HG03139 (cell line): ENCODE results near the gene MACROD2.

ENCODE experiments used
- ATAC-seq: cut with Tn5 transposase; IDR thresholded peaks from one replicate; pipeline ENCODE4 v1.9.1; 2021; ENCODE audit not compliant: unreplicated experiment

MACROD2 gene

DNA sequence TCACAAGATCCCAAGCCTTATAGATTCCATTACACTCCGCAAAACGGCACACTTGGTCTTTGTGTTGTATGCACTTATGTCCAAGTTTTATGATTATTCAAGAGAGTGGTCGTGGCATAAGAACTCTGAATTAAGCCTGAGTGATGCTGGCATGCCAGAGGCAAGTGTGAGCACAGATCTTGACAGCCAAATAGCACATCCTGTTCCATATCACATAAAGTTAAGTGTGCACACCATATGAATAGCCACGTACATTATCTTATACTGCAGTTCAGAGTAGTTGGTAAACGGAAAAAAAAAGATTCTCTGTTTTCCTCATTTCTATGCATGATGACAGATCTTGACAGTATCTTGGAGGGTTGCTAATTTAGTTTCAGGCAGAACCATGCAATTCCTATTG lies 1069.4 kb downstream of the MACROD2 start:
- no peak for ATAC-seq

DNA sequence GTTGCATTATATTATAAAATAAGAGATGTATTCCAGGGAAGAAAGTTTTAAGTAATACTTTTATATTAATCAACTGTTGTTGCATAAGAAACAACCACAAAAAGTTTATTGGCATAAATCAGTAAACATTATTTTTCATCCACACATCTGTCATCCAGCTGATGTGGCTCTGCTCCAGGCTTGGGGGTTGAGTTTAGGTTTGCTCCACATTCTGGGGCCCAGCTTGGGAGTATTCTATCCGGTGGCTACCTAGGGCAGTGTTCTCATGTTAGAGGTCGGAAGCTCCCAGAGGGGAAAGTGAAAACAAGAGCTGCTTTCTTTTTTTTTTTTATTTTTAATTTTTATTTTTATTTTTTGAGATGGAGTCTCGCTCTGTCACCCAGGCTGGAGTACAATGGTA lies 1070.5 kb downstream of the MACROD2 start:
- no peak for ATAC-seq

DNA sequence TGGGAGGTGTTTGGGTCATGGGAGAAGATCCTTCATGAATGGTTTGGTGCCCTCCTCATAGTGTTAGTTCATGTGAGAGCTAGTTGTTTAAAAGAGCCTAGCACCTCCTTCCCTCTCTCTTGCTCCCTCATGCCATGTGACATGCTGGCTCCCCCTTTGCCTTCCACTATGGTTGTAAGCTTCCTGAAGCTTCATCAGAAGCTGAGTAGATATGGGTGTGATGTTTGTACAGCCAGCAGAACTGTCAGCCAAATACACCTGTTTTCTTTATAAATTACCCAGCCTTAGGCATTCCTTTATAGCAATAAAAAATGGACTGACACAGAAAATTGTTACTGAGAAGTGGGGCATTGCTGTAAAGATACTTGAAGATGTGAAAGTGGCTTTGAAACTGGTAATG lies 1073.2 kb downstream of the MACROD2 start:
- no peak for ATAC-seq

DNA sequence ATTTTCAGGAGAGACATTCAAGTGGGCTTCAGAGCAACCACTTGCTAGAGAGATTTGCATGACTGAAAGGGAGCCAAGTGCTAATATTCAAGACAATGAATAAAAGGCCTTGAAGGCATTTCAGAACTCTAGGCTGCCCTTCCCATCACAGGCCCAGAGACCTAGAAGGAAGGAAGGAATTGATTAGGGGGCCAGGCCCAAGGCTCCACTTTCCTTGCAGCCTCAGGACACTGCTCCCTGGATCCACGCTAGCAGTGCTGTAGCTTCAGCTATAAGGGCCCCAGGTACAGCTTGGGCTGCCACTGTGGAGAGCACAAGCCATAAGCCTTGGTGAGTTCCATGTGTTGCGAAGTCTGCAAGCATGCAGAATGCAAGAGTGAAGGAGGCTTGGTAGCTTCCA lies 1074.0 kb downstream of the MACROD2 start:
- no peak for ATAC-seq

DNA sequence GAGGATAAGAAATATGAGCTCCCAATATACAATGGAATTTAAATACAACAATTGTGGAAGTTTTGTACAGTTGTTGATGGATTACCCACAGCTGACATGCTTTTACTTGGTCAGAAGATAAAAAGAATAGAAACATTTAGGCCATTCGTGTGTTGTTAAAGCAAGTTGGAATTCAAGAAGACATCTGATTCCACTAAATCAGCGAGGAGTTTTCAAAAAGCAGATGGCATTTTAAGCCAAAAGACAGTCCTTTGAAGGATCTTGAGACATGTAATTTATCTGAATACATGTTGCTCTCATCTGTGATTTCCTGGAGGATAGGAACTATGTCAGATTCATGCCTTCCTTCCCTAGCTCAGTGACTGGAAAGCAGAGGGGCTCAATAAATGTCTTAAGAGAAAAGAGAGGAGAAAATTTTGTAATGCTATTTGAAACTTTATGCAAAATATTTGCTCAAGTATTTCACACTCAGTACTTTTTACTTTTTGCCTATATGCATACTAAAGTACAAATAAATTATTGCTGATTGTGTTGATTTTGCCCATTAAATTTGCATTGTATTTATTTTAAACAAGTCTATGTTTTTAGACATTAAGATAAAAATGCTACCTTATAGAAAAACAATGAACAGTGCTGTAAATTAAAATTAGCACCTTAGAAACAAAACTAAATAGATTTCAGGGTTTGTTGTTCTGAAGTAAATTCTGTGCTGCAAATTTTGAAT lies 1075.9 kb downstream of the MACROD2 start:
- ATAC-seq = no peak

DNA sequence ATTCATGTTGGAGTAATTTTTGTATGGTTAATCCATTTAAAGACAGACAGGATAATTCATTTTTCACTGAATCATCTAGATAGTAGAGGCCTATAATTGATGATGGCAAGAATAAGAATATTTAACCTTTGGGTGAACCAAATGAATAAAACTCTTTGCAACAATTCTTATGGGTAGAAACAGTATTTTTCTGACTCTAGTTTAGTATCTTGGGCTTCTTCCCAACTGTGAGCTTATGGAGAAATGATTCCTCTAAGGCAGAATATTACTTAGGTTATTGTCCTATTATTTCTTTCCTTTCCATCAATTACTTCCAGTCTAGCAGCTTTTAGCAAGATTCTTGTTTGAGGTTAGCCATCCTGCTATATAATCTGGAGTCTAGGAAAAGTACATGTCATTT lies 1077.0 kb downstream of the MACROD2 start:
- ATAC-seq = no peak

DNA sequence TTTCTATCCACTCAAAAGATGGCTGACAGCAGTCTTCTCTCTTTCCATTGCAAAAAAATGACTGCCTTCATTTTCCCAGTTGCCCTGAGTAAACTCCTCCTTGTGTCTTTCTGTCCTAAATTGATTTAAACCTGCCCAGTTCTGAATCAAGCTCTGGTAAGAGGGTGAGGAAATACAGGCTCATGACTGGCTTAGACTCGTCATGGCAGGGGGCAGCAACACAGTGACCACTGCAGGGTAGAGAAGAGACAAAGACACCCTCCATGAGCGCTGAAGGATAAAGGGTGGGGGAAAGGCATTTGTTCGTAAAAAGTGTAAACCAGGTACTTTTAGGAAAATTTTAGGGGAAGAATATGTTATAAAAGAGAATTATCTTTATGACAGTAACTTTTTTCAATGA lies 1080.3 kb downstream of the MACROD2 start:
- ATAC-seq = no peak

DNA sequence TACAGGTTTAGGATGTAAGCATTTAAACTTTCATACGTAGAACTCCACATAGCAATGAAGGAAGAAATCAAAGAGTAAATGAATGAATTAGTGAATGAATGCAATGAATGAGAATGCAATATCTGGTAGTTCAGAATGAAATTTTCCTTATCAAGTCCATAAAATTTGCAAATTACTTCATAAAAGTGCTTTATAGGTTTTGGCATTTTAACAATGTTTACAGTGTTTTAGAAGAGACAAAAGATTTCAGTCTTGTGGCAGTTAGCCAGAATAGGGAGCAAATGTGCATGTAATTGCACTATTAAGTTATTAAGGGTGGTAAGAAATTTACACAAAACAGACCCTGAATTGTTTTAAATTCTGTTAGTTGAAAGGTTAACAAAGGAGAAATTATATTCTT lies 1081.5 kb downstream of the MACROD2 start:
- no peak for ATAC-seq

DNA sequence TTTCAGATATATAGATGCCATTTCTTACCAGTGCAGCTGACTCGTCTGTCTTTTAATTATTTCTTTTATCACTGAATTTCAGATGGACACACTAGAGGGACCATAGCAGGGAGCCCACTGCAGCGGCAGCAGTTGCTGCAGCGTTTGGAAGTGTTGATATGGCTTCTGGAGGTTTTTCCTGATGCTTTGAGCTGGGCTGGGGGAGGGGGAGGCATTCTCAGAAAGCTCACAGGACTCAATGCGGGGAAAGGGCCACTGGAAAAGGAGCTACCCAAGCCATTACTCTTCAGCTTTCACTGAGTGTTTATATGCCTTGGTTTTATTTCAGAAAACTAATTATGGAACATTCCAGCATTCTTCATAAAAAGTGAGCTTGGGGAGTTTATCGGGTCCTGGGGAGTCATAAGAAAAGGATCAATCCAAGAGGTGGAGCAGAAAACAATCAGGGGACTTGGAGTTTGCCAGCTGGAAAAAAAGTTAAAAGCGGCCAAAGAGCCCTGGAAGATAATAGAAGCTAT lies 1082.5 kb downstream of the MACROD2 start:
- ATAC-seq = no peak

DNA sequence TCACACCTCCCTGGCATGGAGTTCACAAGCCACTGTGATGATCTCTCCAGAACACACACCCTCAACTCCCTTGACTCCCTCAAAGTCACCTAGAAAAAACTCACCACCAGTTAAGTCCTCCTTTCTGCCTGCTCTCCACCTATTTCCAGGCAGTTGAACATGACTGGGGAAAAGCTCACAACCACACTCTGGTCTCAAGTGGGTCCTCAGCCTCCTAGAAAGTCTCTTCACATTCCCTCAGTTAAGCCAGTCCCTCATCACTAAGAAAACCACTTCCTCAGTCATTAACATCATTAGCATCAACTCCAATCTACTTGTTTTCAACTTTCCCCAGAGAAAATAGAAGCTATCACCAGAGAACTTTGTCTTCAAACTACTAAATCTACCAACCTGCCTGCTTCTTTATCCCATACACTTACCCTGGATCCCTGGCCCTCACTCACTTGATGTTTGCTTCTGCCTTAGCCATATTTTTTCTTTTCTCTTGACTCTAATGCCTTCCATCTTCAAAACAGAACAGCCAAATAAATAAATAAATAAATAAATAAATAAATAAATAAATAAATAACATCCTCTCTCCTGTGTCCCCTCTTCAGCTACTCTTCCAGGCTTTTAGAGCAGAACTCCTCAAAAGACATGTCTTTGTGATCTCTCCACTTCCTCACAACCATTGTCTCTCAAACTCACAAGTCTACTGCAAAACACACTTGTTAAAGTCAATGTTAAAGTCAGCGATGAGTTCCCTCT lies 1084.5 kb downstream of the MACROD2 start:
- no peak for ATAC-seq

DNA sequence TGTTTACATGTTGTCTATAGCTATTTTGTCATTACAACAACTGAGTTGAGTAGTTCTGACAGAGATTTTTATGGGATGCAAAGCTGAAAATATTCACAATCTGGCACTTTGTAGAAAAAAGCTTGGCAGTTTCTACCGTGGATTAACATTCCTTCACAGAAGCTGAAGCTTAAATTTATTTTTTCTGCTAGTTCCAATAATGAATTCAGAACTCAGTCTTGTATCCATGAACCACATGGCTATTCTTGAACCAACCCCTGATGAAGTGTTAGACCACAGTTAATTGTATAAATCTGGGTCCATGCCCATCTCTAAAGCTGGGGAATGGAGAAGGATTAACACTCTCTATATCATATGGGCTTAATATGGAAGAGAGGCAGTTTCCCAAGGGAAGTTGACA lies 1085.9 kb downstream of the MACROD2 start:
- no peak for ATAC-seq

DNA sequence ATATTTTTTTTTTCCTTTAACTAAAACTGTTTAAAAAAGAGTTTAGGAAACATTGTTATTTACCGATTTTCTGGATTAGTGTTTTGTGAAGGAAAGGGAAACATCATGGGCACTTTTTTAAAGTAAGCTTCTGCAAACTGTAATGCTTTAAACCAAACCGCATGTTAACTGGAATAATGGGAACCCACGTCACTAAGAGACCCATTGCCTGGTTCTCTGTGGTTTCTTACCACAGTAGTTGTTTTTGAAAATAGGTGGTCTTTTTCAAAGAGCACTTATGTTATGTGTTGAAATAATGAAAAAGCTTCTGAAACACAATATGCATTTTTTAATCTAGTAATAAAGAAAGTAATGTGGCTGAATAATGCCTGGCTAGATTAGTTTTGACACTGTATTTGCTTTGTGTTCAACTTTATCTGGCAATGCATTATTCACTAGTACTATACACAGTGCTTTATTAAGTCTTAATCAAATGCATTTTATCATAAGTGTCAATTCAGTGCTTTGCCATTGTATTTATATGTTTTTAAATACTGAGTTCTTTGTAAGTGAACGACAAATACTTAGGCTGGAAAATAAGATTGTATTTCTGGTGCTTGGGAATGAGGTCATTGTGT lies 1096.2 kb downstream of the MACROD2 start:
- no peak for ATAC-seq

DNA sequence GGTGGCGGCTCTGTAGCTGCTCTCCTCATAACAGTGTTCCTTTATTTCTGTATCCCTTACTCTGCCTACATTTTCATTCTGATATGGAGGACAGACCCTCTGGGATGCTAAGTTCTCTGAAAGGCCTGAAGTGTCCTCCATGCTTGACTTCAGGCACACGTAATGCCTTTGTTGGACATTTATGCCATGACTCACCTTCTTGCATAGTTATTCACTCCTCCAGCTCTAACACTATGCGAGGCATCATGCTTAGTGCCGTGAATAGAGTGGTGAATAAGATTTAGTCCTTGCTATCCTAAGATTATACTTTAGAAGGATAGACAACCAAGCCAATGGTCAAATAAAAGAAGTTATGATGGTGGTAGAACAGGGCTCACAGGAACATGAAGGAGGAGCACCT lies 1103.0 kb downstream of the MACROD2 start:
- no peak for ATAC-seq

DNA sequence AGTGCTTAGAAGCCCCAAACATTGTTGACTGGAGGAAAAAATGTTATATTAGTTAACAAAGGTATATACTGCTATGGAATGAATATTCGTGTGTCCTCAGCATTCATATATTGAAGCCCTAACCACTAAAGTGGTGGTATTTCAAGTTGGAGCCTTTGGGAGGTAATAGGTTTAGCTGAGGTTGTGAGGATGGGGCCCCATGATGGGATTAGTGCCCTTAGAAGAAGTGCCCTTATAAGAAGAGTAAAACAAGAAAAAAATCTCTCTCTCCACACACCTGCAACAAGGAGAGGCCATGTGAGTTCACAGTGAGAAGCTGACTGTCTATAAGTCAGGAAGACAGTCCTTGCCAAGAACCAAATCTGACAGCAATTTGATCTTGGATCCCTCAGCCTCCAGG lies 1103.8 kb downstream of the MACROD2 start:
- no peak for ATAC-seq

DNA sequence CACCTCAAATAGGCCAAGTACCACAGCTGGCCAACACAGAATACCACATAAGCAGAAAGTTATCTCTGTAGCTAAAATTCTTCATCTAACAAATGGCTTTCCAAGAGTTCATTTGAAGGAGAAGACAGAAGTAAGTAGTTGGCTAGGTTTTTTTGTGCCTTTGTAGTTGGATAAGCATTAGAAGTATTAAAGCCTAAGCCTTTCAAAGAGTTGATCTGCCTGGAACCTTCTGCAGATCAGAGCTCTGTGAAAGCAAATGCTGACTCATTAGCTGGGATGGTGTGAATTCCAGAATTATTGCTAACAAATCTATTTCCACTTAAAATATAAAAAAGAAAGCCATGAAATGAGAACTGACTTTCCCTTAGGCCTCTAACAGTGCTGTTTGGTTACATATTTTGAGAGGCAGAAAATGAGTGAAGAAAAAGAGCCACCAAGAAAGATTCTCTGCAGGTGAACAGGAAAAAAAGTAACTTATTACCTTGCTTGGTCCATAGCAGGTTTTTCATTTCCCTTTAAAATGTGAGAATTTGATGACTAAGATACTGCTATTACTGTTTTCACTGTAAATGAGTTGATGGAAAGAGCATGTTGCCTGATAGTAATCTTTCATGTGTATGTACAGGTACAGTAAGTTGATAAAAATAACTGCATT lies 1105.3 kb downstream of the MACROD2 start:
- no peak for ATAC-seq

DNA sequence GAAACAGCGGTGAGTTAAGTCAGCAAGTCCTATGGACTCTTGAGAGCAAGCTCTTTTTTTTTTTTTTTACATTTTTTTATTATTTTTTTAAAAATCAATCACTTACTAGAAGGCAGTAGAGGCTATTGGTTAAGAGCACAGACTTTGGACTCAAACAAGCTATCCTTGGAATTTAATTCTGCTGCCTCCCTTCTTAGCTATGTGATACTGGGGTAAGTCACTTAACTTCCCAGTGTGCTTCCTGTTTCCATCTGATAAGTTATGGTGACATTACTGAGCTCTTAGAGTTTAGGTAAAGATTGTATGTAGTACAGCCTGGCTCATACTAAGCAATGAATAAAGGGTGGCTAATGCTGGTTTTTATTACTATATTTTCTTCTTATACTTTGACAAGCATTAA lies 1112.6 kb downstream of the MACROD2 start:
- no peak for ATAC-seq

DNA sequence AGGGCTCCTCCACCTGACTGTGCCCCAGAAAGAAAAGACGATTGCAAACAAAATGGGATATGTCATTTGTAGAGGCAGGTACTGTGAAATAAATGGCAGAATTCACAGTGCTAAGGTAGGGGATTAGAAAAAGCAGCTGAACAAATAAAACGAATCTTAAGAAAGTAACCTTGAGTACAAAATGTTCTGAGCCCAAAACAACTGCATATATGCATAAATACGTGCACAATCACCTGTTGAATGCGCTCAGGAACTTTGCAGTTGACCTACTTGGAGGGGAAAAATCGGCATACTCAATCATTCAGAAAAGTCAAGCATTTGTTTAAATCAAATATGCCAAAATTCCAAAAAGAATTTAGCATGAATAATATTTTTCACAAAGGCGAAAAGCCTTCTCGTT lies 1114.2 kb downstream of the MACROD2 start:
- no peak for ATAC-seq

DNA sequence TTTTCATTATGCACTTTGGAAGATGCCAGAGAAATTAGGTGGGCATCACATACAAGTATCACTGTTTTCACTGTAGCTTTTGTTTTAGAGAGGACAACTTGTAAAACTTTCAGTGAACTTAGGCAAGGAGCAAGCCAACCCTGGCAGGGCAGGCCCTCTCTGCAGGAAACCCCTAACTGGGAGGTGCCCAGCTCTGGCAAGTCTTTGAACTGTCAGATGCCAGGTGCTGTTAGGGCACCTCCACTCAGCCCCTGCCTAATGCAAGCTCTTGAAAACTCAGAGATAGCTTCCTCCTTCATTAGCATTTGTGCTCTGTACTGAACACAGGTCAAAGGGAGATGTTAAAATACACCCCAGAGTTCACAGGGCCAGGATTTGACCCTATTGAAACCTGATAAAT lies 1116.3 kb downstream of the MACROD2 start:
- ATAC-seq = no peak

DNA sequence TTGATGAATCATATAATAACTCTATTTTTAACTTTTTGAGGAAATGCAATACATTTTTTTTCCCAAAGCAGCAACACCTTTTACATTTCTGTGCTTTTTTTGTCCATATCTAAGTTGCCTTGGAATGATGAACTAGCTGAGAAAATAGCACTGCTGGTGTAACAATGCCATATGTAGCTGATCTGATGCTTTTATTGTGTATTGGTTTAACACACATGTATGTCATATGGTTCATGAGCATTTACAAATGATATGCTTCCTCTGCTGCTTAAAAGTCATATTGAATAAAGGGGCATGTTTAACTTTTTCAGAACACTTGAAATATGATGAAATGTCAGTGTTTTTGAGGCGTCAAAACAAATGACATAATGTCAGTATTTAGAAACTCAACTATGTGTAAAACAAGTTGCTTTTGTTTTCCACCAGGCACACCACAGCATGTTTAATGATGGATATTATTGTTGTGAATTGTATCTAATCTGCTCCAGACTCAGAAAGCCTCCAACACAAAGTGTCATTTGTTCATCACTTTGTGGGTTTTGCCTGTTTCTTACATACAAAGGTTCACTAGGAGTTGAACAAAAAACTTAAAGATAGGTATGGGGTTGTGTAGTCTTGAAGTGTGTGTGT lies 1117.9 kb downstream of the MACROD2 start:
- no peak for ATAC-seq

DNA sequence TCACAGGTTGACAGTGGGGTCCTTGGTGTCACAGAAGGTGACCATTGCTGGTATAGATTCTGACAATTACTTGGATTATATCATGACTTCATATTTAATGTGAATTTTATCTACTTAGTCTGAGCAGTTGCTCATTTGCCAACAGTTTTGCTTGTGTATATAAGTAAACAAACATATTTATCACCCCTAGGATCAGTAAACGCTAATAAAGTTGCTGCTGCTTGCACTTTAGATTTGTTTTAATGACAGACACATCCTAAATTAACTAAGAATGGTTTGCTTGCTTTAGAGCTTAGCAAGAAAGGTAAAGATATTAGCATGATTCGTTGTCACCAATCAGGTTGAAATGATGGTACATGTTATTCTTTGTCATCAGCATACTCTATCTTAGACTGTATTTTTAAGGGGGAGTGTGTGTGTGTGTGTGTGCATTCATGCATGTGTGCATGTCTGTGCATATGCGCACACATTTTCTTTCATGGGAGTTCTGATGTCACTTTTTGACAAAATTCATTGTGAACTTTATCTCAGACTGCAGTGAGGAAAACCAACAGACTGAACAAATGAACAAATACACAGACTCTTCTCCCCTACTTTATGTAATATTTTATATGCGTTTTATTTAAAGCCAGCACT lies 1124.7 kb downstream of the MACROD2 start:
- ATAC-seq = no peak

DNA sequence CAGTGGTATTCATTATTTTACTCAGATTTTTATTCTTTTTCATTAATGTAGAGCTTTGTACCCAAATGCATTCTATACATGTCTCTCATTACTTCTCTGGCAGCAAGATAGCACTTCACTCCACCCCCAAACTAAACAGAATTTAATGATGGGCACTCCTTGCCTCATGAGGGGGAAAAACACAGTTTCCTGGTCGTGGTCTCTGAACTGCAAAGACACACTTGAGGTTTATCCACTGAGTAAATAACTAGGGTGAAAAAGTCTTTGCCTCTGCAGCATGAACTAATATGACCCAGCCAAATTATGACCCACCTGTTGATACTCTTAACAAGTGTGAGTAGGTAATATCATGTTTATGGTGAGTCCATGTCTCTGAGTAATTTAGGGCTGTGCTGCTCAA lies 1127.3 kb downstream of the MACROD2 start:
- ATAC-seq = no peak
